ENCODE data around the gene DHX16. TPM values are rescaled to one million over a fixed set of nuclear protein-coding genes. Genes with fewer than 3 reads are reported as not detected.

DHX16 gene
- total and polyA plus RNA-seq, 8 donors, result 23.8 to 43.4 (median 40.0) TPM

- Histone ChIP-seq H3K4me1 (peaks cover 31 to 49% of the 10 kb centered on the region in 2 donors), H3K27me3 (no peaks in the 10 kb centered on the region), H3K36me3 (peaks cover 0 to 38% of the 10 kb centered on the region in 2 donors), H3K27ac (peak overlapping the region; percentile 96 to 99), H3K9me3 (no peaks in the 10 kb centered on the region), H3K4me3 (peak overlapping the region; percentile 80 to 81)
- intact Hi-C loops (cut with DNase I), result no loop called here
- peak in 2 of 4 donors; percentile 59 to 63 for DNase-seq
- no peak for ATAC-seq
- no peak for TF ChIP-seq CTCF (IDR thresholded peaks at IDR 0.05)
Measured at GRCh38 chr6:30615958-30616810, 56.6 kb downstream of the DHX16 start.

- Histone ChIP-seq H3K9me3 (no peaks in the 10 kb centered on the region), H3K4me3 (peak overlapping the region; percentile 80 to 81), H3K27me3 (no peaks in the 10 kb centered on the region), H3K36me3 (peaks cover 0 to 30% of the 10 kb centered on the region in 2 donors), H3K27ac (peak overlapping the region; percentile 96 to 99), H3K4me1 (peaks cover 33 to 49% of the 10 kb centered on the region in 2 donors)
- no peak for TF ChIP-seq CTCF (IDR thresholded peaks at IDR 0.05)
- intact Hi-C loops (cut with DNase I), result no loop called here
- ATAC-seq, result peak; percentile 2
- DNase-seq, result peak in 3 of 4 donors; percentile 38 to 87 (median 76)
Measured at GRCh38 chr6:30615219-30615957, 57.4 kb downstream of the DHX16 start.

GRCh38 chr6:30614843-30615218 is 58.0 kb downstream of the DHX16 start:
- Histone ChIP-seq H3K36me3 (peaks cover 0 to 27% of the 10 kb centered on the region in 2 donors), H3K27me3 (no peaks in the 10 kb centered on the region), H3K4me1 (peaks cover 33 to 49% of the 10 kb centered on the region in 2 donors), H3K9me3 (no peaks in the 10 kb centered on the region), H3K27ac (peak overlapping the region; percentile 96 to 99), H3K4me3 (peak overlapping the region; percentile 80 to 81)
- DNase-seq (peak in 3 of 4 donors; percentile 89 to 98 (median 95)), ATAC-seq (peak; percentile 68)
- TF ChIP-seq CTCF (IDR thresholded peaks at IDR 0.05), result no peak
- intact Hi-C loops (cut with DNase I), result no loop called here

GRCh38 chr6:30614044-30614842 is 58.6 kb downstream of the DHX16 start:
- Histone ChIP-seq H3K4me1 (peaks cover 33 to 47% of the 10 kb centered on the region in 2 donors), H3K27ac (peak overlapping the region; percentile 96 to 99), H3K9me3 (no peaks in the 10 kb centered on the region), H3K36me3 (peaks cover 0 to 27% of the 10 kb centered on the region in 2 donors), H3K27me3 (no peaks in the 10 kb centered on the region), H3K4me3 (peak overlapping the region in 1 of 2 donors; percentile 81)
- DNase-seq (no peak), ATAC-seq (no peak)
- TF ChIP-seq CTCF (IDR thresholded peaks at IDR 0.05), result no peak
- intact Hi-C loops (cut with DNase I), result no loop called here
